CD4-positive, alpha-beta T cell treated with Interferon alpha-2 for 1 hour (primary cell): ENCODE results near the gene TNK1.
A peak's percentile ranks its signal among the peaks of the same experiment; 100 is the strongest.
"Not testable (repeated sequence)": the region's sequence is repeated elsewhere in the genome, so short reads cannot be mapped to it uniquely, and the experiment has no call there.

Experiments used
- DNase-seq, 2 donors: peaks; one replicate each; pipeline ENCODE4 v3.0.0-alpha.2; 2020 to 2022

The TNK1 gene

DNA sequence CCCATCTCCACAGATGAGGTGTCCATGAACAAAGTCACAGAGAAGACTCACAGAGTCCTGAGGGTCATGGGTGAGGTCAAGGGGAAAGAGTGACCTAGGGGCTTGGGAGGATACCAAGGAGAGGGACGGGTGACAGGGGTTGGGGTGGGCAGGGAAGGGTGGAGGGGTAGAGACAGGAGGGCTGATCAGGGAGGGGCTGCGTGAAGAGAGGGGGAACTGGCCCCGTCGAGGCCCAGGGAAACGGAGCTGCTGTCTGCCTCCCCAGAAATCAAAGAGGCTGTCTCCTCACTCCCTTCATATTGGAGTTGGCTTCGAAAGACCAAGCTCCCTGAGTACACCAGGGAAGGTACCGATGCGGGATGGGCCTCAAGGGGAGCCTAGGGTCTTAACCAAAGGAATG, 25.3 kb upstream of the TNK1 start:
- DNase-seq: no peak

DNA sequence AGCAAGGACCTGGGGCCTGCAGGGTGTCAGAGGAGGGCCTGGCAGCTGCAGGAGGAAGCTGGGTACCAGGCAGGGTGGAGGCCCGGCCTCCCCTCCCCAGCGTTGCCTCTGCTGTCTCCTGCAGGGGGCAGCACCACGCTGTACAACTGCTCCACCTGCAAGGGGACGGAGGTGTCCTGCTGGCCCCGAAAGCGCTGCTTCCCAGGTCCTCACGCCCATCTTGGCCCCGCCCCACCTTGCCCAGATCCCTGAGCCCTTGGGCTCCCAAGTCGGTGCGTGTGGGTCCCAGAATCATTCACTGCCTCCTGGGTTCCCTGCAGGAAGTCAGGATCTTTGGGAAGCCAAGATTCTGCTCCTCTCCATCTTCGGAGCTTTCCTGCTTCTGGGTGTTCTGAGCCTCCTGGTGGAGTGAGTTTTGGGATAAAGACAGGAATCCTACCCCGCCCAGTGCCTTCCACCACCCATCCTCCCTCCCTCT, 24.8 kb upstream of the TNK1 start:
- DNase-seq: peak; percentile 84 to 89

DNA sequence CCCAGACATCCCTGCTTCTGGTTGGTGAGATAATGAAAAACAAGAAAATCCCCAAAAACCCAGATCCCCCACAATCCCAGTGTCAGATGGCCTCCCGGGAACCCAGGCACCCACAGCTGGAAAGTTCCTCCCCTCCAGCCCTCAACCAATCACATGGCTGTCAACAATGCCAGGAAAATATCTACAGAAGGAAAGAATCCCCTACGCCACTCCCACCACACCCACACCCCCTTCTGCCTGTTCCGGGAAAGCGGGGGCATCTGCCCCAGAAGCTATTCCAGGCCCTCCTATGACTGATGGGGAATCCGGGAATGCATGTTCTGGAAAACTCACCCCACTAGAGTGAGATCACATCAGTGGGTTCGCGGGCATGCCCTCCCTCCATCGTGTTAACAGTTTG, 24.1 kb upstream of the TNK1 start:
- DNase-seq: no peak

DNA sequence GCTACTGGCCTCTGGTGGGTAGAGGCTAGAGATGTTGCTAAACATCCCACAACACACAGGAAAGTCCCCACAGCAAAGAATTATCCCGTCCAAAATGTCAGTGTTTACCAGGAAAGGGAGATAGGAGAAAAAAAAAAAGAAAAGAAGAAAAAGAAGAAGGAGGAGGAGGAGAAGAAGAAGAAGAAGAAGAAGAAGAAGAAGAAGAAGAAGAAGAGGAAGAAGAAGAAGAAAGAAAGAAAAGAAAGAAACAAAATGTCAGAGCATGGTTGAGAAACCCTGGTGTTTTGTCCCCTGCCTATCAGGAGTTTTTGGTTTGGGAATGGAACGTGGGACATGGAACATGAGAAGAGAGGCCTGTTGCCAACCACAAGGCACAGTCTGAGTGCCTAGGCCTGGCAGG, 23.5 kb upstream of the TNK1 start:
- no peak for DNase-seq

DNA sequence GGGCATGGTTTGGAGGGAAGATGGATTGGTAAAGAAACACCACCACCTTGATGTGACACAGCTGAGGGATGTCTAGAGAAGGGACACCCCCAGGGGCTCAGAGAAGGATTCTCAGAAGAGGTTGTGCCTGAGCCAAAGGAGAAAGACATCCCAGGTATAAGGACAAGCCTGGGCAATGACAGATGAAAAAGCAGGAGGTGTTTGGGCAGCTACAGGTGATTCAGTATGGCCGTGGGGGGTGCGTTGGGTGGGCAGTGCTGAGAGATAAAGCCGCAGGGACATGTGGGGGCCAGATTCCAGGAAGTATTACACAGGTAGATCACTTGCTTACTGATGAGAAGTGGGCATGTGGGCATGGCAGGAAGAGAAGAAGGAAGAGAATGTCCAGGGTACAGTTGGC, 19.0 kb upstream of the TNK1 start:
- DNase-seq: no peak

DNA sequence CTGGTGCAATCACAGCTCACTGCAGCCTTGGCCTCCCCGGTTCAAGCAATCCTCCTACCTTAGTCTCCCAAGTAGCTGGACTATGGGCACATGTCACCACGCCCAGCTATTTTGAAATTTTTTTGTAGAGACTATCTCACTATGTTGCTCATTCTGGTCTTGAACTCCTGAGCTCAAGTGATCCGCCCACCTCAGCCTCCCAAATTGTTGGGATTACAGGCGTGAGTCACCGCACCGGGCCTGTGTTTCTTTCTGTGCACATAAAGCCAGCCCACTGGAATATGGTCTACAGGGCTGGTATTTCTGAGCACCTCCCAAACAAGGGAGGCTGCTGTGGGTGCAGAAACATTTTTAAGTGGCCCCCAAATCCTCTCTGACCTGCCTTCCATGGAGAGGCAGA, 17.6 kb upstream of the TNK1 start:
- DNase-seq: no peak

DNA sequence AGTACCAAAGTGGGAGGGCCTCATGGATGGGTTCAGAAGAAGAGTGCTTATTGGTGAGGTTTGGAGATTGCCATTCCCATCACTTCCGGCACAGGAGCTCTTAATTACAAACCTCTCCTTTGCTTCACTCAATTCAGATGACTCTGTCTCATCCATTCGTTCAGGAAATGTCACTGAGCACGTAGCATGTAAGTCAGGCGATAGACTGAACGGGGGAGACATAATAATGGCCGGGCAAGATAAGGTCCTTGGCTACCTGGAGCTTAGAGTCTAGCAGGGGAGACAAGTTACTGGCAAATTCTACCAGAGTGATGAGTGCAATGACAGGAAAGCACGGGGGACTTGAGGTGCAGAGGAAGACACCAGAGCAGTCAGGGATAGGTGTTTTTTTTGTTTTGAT, 14.9 kb upstream of the TNK1 start:
- DNase-seq: not testable (repeated sequence)

DNA sequence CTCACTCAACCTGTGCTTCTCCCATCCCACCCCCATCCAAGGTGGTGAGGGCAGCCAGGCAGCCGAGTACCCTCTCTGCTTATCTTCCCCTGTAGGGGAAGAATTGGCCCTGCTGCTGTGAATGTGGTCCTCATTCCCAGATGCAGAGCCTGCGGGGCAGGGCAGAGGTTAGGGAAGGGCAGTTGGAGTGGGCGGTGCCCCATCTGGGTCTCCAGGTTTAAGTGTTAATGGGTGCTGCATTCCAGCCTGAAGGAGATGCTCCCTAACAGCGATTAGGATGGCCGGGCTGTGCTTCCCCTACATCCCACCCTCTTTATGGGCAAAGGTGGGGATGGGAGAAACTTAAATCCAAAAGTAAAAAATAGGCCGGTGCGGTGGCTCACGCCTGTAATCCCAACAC, 13.8 kb upstream of the TNK1 start:
- DNase-seq: no peak

DNA sequence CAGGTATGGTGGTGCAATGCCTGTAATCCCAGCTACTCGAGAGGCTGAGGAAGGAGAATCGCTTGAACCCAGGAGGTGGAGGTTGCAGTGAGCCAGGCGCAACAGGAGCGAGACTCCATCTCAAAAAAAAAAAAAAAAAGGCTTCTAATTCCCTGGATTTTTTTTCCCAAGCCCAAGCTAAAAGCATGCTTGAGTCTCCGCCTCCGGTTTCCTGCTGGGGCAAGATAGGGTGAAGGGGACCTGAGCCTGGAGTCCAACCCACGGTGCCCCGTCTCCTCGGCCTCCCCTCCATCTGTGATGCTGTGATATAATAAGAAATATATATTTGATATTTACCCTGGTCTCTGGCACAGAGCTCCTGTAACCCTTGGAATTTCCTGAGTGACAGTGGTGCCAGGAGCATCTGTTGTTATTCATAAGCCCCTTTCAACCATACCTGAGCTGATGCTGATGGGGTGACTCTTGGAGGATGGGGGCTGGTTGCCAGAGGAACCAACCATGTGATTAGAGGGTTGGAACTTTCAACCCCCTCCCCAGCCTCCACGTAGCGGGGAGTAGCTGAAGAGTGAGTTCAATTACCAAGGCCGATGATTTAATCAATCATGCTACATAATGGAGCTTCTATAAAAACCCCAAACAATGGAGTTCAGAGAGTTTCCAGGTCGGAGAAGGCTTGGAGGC, 12.8 kb upstream of the TNK1 start:
- DNase-seq: no peak

DNA sequence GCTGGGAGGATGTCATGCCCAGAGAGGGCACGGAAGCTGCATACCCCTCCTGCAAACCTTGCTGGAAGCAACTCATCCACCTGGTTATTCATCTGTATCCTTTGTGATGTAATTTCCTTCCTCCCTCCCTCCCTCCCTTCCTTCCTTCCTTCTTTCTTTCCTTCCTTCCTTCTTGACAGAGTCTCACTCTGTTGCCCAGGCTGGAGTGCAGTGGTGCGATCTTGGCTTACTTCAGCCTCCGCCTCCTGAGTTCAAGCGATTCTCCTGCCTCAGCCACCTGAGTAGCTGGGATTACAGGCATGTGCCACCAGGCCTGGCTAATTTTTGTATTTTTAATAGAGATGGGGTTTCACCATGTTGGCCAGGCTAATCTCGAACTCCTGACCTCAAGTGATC, 12.3 kb upstream of the TNK1 start:
- not testable (repeated sequence) for DNase-seq

DNA sequence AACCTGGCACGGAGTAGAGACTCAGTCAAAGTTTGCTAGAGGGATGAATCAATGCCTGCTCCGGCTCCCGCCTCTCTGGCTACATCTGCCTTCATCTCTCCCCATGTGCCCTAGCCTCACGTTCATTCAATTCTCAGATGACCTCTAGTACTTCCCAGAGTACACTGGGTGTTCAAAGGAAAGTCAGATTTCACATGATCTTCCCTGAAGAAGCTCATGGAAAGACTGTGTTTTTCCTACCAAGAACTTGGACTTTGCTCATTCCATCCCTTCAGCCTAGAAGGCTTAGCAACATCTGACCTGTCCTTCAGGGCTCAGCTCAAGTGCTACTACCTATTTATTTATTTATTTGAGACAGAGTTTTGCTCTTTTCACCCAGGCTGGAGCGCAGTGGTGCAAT, 11.1 kb upstream of the TNK1 start:
- no peak for DNase-seq

DNA sequence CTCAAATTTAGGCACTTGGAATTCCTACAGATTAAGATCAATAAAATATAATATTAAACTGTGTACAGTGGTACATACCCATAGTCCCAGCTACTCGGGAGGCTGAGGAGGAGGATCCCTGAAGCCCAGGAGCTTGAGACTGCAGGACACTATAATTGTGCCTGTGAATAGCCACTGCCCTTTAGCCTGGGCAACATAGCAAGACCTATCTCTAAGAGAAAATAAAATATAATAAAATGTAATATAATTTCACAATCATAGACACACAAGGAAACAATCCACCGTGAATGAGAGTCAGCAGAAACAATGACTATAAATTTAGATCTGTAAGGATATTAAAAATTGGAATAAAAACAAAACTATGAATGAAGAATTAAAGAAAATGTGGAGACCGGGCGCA, 10.0 kb upstream of the TNK1 start:
- DNase-seq: no peak

DNA sequence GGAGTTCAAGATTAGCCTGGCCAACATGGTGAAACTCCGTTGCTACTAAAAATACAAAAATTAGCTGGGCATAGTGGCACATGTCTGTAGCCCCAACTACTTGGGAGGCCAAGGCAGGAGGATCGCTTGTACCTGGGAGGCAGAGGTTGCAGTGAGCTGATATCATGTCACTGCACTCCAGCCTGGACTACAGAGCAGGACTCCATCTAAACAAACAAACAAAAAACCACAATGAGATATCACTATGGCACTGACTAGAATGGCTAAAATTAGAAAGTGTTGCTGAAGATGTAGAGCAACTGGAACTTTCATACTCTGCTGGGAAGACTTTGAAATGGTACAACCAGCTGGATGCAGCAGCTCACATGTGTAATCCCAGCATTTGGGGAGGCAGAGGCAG, 6.5 kb upstream of the TNK1 start:
- no peak for DNase-seq

DNA sequence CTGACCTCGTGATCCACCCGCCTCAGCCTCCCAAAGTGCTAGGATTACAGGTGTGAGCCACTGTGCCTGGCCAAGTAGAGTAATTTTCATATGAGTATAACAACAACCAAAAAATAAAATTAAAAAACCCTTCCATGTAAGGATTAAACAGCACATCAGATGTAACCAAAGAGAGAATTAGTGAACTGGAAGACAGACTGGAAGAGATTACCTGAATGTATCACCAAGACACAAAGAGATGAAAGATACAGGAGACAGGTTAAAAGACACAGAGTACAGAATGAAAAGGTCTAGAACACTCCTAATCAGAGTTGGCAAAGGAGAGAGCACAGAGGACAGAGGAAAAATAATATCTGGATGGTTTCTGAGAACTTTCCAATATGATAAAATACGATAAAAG, 1.8 kb upstream of the TNK1 start:
- no peak for DNase-seq

DNA sequence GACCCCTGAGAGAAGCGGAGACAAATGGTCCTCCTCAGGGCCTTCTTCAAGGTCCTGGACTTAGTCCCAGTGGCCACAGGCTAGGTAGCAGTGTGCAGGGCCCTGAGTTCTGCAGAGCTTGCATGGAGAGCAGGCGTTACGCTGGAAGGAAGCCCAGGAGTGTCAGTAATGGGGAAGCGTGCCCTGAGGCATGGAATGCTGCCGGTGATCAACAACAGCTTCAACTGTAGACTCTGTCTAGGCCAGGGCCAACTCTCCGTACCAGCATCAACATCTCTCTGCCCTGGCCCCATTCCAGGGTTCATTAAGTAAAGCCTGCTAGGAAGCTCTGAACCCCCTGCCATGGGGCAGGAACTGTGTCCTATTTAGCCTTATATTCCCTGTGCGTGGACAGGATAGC, 568 bp upstream of the TNK1 start:
- no peak for DNase-seq

DNA sequence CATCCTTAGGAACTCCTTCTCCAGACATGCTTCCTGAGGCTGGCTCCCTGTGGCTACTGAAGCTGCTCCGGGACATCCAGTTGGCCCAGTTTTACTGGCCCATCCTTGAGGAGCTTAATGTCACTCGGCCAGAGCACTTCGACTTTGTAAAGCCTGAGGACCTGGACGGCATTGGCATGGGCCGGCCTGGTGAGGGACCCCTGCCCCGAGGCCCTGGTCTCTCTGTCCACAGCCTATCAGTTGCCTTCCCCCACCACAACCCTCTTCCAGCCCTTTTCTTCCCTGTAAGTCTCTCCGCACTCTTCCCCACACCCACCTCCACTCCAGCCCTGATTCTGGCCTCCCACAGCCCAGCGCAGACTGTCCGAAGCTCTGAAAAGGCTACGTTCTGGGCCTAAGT, 2.0 kb downstream of the TNK1 start:
- no peak for DNase-seq

DNA sequence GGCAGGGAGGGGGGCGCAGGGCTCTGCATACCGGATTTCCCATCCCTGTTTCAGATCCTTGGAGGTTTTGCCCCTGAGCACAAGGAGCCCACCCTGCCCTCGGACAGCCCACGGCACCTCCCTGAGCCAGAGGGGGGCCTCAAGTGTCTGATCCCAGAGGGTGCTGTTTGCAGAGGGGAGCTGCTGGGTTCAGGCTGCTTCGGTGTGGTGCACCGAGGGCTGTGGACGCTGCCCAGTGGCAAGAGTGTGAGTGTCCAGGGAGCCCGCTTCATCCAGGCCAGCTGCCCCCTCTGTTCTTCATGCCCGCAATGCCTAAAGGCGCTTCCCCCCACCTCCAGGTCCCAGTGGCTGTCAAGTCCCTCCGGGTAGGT, 2.5 kb downstream of the TNK1 start:
- DNase-seq: no peak

DNA sequence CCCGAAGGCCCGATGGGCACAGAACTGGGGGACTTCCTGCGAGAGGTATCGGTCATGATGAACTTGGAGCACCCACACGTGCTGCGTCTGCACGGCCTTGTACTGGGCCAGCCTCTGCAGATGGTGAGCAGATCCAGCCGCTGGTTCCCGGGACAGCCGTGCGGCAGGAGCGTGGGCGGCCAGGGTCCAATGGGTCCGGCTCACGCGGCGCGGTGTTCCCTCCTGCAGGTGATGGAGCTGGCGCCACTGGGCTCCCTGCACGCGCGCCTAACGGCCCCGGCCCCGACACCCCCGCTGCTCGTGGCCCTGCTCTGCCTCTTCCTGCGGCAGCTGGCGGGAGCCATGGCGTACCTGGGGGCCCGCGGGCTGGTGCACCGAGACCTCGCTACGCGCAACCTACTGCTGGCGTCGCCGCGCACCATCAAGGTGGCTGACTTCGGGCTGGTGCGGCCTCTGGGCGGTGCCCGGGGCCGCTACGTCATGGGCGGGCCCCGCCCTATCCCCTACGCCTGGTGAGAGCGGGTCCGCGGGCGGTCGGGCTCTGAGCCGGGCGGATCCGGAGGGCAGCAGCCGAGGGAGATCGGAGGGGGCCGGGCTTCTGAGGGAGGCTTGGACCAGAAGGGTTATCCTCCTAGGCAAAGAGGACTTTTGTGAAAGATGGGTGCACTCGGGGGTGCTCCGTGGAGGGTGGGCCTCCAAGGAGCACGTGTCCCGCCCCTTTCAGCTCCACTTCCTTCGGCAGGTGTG, 3.0 kb downstream of the TNK1 start:
- DNase-seq: peak; percentile 76 to 86

DNA sequence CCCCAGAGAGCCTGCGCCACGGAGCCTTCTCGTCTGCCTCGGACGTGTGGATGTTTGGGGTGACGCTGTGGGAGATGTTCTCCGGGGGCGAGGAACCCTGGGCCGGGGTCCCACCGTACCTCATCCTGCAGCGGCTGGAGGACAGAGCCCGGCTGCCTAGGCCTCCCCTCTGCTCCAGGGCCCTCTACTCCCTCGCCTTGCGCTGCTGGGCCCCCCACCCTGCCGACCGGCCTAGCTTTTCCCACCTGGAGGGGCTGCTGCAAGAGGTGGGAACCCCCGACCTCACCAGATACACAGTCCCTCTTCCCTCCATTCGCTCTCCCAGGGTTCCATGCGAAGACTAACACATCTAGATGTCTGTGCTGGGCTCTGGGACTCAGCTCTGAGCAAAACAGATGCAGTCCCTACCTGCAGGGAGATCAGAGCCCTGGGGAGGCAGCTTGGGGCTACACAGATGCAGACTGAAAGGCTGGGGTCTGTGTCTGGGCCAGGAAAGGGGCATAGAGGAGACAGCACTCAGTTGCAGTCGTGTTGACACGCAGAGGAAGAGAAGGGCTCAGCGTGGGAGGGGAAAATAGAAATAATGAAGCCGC, 3.7 kb downstream of the TNK1 start:
- no peak for DNase-seq

DNA sequence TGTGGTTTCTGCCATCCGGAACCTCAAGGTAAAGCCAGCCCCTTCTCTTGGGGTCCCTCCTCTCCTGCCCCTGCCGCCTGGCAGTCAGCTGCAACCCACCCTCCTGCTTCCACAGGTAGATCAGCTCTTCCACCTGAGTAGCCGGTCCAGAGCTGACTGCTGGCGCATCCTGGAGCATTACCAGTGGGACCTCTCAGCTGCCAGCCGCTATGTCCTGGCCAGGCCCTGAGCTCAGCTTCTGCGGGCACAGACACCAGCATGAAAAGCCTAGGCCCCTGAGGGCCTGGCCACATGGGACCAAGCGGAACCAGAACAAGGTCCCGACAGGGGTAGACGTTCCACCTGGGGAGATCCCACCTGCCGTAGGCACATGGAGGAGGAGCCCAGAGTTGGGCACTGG, 8.0 kb downstream of the TNK1 start:
- no peak for DNase-seq

DNA sequence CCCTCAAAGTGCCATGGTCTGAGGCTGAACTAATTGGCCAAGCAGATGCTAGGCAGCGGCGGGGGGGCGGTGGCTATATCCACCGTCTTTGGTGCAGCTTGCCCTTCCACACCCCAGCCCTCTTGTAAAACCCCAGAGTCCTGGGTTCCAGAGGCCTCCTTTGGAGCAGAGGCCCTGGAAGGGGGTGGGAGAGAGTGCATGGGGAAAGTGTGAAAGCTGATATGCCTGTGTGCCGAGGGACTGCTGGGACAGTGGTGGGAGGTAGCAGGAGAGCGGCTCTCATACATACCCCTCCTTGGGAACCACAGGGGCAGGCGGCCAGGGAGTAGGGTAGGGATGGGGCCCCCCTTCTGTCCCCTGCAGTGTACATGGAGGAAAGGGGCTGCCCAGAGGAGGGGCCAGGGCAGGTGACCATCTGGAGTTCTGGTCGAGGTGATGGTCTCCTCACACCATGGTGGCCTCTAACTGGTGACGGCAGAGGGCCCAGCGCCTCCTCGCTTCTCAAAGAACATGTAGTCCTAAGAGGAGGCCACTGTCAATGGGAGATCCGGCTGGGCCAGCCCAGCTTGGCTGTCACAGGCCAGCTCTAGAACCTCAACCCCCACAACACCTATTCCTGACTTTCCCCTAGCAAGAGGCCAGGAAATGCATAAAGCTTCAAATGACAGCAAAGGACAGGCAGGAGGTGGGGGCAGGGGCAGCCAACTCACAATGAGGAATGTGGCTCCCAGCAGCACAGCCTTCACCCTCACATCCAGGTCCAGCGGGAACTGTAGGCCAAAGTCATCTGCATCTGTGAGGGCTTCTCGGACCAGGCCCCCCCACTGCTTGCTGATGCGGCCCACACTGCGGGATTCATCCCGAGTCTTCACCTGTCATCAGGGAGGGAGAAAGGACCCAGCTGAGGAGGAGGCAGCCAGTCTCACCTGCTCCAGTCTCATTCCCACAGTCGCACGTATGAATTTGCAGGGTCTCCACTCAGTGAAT, 9.3 kb downstream of the TNK1 start:
- no peak for DNase-seq

DNA sequence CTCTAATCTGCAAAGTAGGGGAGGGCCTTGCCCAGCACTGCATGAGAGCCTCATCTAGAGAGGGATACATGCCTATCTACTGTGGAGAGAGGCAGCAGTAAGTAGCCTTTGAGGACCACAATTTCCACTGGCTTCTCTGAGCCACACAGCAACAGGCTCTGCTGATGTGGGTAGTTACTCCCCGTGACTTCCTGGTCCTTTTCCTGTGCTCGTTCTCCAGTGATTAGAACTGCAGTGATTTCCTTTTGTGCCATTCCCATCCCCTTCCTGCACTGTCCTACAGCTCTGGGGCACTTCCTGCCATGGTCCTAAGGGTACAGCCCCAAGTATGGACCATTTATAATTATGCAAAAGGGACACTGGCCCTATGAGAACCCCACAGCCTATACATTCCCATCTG, 10.4 kb downstream of the TNK1 start:
- no peak for DNase-seq
